Pericardium fibroblast (primary cell): ENCODE results near the gene PRMT9. TPM values are rescaled to one million over a fixed set of nuclear protein-coding genes. Genes with fewer than 3 reads are reported as not detected.

Experiments used
- total RNA-seq: library from RNA; depleted of rRNA; stranded (reverse); fragments of >200 nt; gene quantifications from 2 replicates; pipeline ENCODE4 v1.2.3, GENCODE V29; 2015

PRMT9 gene
- 2.1 and 4.7 TPM in 2 replicates for total RNA-seq

DNA sequence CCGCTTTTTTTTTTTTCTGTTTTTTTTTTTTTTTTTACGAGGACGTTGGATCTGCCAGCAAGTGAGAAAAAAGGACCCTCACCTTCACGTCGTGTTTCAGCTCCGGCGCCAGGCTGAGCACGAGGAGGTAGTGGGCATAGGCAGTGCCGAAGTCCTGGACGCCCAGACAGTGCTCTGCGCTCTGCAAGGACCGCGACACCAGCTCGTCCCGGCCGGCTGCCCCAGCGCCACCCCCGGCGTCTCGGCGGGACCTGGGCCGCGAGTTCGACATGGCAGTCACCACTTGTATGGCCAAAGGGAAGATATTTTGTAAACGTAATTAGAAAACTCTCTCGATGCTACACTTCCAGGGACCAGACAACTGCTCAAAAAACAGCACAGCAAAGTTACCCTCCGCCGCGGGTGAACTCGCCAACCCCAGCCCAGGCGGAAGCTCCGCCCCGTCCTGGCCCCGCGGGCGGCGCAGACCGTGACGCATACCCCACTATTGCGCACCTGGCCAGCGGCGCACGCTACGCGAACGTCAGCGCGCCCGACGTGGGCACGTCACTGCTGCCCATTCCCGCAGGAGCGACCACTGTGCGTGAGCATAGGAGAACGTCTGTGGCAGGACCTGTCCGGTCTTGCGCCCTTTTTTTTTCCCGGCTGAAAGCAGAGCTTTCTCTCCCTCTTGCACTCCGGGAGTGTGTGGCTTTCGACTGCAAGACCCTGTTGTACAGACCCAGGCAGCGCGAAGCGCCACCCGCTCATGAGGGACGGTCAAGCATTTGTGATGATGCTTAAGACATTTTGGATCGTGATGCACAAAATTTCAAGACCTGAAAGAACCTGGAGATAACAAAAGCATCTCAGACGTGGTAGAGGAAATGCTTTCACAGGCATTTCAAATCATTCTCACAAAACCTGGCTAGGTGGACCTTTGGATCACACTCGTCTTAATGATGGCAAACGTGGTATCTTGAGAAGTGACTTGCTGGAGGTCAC, at the start of gene PRMT9:
Gene PRMT9 (minus strand): TSS at position 447 of the 984 bp plus-strand sequence. CDS start 176 bp downstream, at position 271.

DNA sequence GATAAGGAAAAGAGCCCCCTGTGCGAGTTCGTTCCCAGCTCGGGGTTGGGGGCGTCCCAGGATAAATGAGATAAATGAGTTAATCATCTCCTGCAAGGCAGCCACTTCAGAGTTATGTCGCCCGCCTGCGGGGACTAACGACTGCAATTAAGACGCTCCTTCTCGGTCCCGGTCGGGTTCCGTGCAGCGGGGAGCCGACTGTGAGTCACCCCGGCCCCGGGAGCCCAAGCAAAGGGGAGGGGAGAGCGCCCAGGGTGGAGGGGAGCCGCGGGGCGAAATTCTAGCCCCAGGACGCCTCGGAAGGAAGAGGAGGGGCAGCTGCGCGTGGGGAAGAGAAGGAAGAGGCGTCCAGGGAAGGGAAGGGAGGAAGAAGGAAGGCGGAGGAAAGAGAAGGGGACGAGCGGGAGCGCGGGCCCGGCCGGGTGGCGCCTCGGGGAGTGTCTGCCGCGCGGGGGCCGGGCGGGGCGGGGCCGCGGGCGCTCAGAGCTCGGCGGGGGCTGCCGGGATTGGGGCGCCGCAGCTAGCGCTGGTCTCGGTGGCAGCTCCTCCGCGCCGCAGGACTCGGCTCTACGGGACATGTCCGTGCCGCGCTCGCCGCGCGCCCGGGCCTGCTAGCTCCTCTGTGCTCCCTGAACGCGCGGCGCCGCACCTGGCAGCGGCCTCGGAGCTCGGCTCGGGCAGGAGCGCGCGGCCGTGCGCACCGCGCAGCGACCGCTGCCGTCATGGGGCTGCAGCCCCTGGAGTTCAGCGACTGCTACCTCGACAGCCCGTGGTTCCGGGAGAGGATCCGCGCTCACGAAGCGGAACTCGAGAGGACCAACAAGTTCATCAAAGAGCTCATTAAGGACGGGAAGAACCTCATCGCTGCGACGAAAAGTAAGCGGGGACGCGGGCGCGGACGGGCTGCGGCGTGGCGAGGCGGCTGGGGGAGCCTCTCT, 47.9 kb upstream of the PRMT9 start, which contains the start of gene ARHGAP10:
Gene ARHGAP10 (plus strand): TSS at position 509 of the 938 bp plus-strand sequence. CDS start 214 bp downstream, at position 723.

DNA sequence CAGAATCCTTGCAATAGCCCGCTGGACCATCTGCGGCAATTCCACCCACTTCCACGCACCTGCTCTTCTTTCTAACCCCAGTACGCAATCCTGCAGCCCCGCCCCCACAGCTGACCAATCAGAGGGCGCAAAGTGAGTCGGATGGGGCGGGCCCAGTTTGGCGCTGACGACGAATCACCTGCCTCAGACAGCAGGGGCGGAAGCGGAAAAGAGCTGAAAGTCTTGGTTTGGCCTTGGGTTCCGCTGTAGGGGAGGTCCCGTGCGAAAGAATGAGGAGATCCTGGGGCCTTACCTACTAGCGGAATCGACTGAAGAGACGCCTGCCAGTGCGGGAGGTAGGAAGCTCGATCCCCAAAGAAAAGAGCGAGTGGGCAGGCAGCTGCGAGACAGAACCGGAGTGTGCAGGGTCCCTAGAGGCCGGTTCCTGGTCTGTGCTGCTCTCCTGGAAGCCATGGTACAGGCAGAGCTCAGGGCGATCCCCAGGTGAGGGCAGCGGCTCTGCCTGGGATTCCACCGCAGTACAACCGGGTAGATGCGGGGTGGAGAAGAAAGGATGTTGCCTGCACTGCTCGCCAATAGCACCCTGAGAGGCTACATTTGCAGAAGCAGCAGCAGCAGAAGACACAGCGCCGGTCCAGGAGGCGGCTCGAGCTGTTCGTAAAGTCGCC, 66.7 kb downstream of the PRMT9 start, which contains the start of gene TMEM184C:
Gene TMEM184C (plus strand): TSS at position 225 of the 668 bp plus-strand sequence. CDS start 560 bp downstream, outside the sequence.

Other genes starting within 250 kb of the PRMT9 start
- gene EDNRA, start 203.1 kb downstream of the PRMT9 start, total RNA-seq = 5.8 and 34.5 TPM in 2 replicates
- gene TMEM184C, start 66.8 kb downstream of the PRMT9 start, total RNA-seq = 32.9 and 35.0 TPM in 2 replicates
- gene ARHGAP10, start 47.9 kb upstream of the PRMT9 start, total RNA-seq = 33.1 and 36.3 TPM in 2 replicates